Keratinocyte (primary cell): Measurements from ENCODE around the gene DIPK1A.

ENCODE experiments used
- CTCF ChIP-seq, 3 experiments: IDR thresholded peaks in 1 of 3; conservative IDR thresholded peaks in 1 of 3; optimal IDR thresholded peaks in 1 of 3; 2 replicates in 2 of 3; 3 replicates in 1 of 3; pipeline versions ENCODE3 to v1.5.1; 2011; ENCODE audit warnings: low read length in 3 of 3, mild to moderate bottlenecking in 3 of 3, moderate library complexity in 2 of 3, control low read depth in 1 of 3, inconsistent platforms in 1 of 3; ENCODE audit not compliant: insufficient read depth in 2 of 3; ENCODE audit errors: extremely low read depth in 1 of 3
- EZH2 ChIP-seq: IDR thresholded peaks from one replicate; pipeline ENCODE4 v1.6.1; 2012; ENCODE audit warnings: inconsistent platforms, mild to moderate bottlenecking, low read length, moderate library complexity

DNA sequence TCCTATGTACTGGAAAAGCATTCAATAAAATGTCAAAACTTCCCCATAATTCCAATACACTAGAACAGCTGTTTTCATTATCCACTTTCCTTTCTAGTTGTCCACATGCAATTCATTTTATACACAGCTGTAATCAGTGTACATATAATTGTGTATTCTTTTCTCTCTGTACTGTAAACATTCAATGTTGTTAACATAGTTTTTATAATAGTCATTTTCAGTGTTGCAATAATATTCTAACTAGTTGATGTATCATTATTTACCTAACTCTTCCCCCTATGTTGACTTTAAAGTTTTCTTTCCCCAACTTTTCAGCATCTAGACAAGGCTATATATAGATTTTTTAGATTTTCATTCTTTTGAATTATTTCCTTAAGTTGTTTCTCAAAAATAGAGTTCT, 44.4 kb downstream of the DIPK1A start:
- TF ChIP-seq CTCF (optimal IDR thresholded peaks at IDR 0.05 in 1 of 3, IDR thresholded peaks at IDR 0.05 in 1 of 3, conservative IDR thresholded peaks at IDR 0.05 in 1 of 3; ENCODE audit: extremely low read depth in 1 of 3, insufficient read depth in 2 of 3, low read length in 3 of 3), result no peak
- TF ChIP-seq EZH2, result no peak
